GM21825 (cell line): ENCODE data around the gene PGPEP1.
A peak's percentile ranks its signal among the peaks of the same experiment; 100 is the strongest.

Source experiments
- ATAC-seq: cut with Tn5 transposase; IDR thresholded peaks from one replicate; pipeline ENCODE4 v1.9.1; 2021; ENCODE audit warnings: mild to moderate bottlenecking, moderate library complexity; ENCODE audit not compliant: unreplicated experiment

Gene PGPEP1

GRCh38 chr19:18417250-18418028, 77.0 kb downstream of the PGPEP1 start:
- ATAC-seq, result no peak

GRCh38 chr19:18418029-18418482, 77.7 kb downstream of the PGPEP1 start:
- no peak for ATAC-seq

GRCh38 chr19:18418483-18419194, 78.2 kb downstream of the PGPEP1 start:
- no peak for ATAC-seq

GRCh38 chr19:18419195-18419698, 78.8 kb downstream of the PGPEP1 start, which contains the start of gene SSBP4:
Gene SSBP4 (plus strand): TSS chr19:18419398. CDS start chr19:18419649, 251 bp downstream.
- ATAC-seq, result peak; percentile 31
